BE2C (cell line): ENCODE results near the gene IFNA8. TPM values are rescaled to one million over a fixed set of nuclear protein-coding genes. Genes with fewer than 3 reads are reported as not detected.
"Not testable (repeated sequence)": the region's sequence is repeated elsewhere in the genome, so short reads cannot be mapped to it uniquely, and the experiment has no call there.

Experiments used
- DNase-seq: peaks from one replicate; pipeline ENCODE4 v3.0.0-alpha.2; 2020
- H3K27me3 ChIP-seq: fragments of 250-450 bp; sonication (Bioruptor Pico); 2 replicates; pipeline ENCODE4 v1.5.1; 2020; ENCODE audit warnings: mild to moderate bottlenecking
- H3K36me3 ChIP-seq: fragments of 250-450 bp; sonication (Bioruptor Pico); 2 replicates; pipeline ENCODE4 v1.5.1; 2020; ENCODE audit warnings: mild to moderate bottlenecking
- H3K4me1 ChIP-seq: fragments of 250-450 bp; sonication (Bioruptor Pico); 2 replicates; pipeline ENCODE4 v1.5.1; 2020
- H3K4me3 ChIP-seq: 2 replicates; pipeline ENCODE4 v1.5.1; 2011; ENCODE audit warnings: low read depth, low read length
- H3K9me3 ChIP-seq: fragments of 250-450 bp; sonication (Bioruptor Pico); 2 replicates; pipeline ENCODE4 v1.5.1; 2020
- polyA plus RNA-seq: library from polyadenylated mRNA; unstranded; fragments of >200 nt; gene quantifications from one replicate; pipeline ENCODE4 v1.2.1, GENCODE V29; 2012; ENCODE audit warnings: low read depth, missing spikeins; ENCODE audit not compliant: insufficient read length, insufficient read depth
- TF ChIP-seq, protein P1 (sequence below): IDR thresholded peaks from 2 replicates; pipeline ENCODE4 v1.5.1; 2012; ENCODE audit warnings: mild to moderate bottlenecking, low read depth, low read length

IFNA8 gene
- polyA plus RNA-seq, result not detected

- Histone ChIP-seq H3K4me3 (no peak within 1 kb of the TSS), H3K9me3 (no peaks in the 10 kb centered on the region), H3K27me3 (peaks cover 8% of the 10 kb centered on the region), H3K4me1 (no peaks in the 10 kb centered on the region), H3K36me3 (no peaks in the 10 kb centered on the region)
- TF ChIP-seq, protein P1, sequence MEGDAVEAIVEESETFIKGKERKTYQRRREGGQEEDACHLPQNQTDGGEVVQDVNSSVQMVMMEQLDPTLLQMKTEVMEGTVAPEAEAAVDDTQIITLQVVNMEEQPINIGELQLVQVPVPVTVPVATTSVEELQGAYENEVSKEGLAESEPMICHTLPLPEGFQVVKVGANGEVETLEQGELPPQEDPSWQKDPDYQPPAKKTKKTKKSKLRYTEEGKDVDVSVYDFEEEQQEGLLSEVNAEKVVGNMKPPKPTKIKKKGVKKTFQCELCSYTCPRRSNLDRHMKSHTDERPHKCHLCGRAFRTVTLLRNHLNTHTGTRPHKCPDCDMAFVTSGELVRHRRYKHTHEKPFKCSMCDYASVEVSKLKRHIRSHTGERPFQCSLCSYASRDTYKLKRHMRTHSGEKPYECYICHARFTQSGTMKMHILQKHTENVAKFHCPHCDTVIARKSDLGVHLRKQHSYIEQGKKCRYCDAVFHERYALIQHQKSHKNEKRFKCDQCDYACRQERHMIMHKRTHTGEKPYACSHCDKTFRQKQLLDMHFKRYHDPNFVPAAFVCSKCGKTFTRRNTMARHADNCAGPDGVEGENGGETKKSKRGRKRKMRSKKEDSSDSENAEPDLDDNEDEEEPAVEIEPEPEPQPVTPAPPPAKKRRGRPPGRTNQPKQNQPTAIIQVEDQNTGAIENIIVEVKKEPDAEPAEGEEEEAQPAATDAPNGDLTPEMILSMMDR, result no peak
- DNase-seq, result no peak
These were observed at the start of gene IFNA8 for GRCh38 chr9:21408817-21409216. TSS of gene IFNA8 (plus strand) at chr9:21409117. CDS start at chr9:21409177, 60 bp downstream.

DNA sequence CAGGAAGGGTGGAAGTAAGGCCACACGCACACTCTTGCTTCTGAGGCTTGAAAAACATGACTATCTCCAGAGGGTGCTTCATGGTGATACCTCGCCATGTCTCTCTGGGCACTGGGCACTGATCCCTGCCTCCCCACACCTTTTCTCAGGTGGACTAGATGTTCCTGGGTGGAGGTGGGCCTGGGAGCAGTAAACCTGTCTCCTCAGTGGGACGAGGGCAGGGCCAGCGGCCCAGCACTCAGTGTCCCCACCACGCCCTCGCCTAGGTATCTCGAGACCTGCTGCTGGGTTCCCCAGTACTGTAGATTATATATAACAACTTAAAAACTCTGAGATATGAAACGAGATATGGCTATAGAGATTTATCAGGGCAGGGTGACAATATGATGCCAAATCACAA is 46.6 kb upstream of the IFNA8 start:
- Histone ChIP-seq H3K4me1 (no peaks in the 10 kb centered on the region), H3K27me3 (peaks cover 14% of the 10 kb centered on the region), H3K9me3 (no peaks in the 10 kb centered on the region), H3K36me3 (no peaks in the 10 kb centered on the region), H3K4me3 (no peak overlapping the region)
- no peak for DNase-seq
- TF ChIP-seq, protein P1, result no peak

DNA sequence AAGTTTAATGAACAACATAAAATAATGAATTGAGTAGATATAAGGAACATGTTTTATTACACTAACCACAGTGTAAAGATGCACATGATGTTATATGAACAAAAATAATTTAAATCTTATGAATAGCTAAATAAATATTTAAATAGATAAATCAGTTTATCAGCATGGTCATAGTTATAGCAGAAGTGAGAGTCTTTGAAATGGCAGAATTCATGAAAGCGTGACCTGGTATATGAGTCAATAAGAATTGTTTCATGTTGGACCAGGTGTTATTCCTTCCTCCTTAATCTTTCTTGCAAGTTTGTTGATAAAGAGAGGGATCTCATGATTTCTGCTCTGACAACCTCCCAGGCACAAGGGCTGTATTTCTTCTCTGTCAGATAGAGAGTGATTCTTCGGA is 41.7 kb upstream of the IFNA8 start:
- not testable (repeated sequence) for DNase-seq, H3K9me3 ChIP-seq, H3K36me3 ChIP-seq, H3K4me1 ChIP-seq, H3K4me3 ChIP-seq
- H3K27me3 ChIP-seq, result peaks cover 13% of the 10 kb centered on the region

DNA sequence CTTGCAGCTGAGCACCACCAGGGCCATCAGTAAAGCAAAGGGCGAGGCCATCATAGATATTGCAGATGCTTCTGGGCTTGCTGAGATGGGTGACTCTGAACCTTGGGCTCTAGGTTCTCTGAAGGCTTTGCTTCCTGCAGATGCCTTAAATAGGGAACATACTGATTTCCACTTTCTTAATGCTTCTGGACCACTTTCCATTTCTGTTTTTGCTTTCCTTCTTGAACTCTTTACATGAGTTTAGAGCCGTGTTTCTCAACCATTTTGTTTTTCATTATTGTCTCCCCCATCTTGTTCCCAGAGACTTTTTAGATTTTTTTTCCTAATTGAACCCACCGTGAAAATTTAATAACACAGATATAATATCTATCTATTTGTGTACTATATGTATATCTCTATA is 41.0 kb upstream of the IFNA8 start, which contains the start of gene IFNA13:
IFNA13 (minus strand) TSS at position 101 of the 400 bp plus-strand sequence; CDS start at position 54, 47 bp downstream.
- Histone ChIP-seq H3K27me3 (peaks cover 13% of the 10 kb centered on the region), H3K36me3 (no peaks in the 10 kb centered on the region), H3K4me1 (no peaks in the 10 kb centered on the region), H3K9me3 (no peaks in the 10 kb centered on the region), H3K4me3 (no peak within 1 kb of the TSS)
- TF ChIP-seq, protein P1, result no peak
- no peak for DNase-seq

DNA sequence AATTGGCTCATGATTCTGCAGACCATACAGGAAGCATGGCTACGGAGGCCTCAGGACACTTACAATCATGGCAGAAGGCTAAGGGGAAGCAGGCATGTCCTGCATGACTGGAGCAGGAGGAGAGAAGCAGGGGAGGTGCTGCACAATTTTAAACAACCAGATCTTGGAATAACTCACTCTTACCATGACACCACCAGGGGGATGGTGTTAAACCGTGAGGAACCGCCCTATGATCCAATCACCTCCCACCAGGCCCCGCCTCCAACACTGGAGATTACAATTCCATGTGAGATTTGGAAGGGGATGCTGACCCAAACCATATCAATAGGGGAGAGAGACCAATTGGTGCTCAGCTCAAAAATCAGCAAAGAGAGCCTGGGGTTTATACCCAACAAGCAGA is 37.5 kb upstream of the IFNA8 start:
- not testable (repeated sequence) for H3K4me1 ChIP-seq, DNase-seq, H3K9me3 ChIP-seq, H3K36me3 ChIP-seq, H3K4me3 ChIP-seq
- peaks cover 10% of the 10 kb centered on the region for H3K27me3 ChIP-seq

GRCh38 chr9:21381448-21382339 is 27.2 kb upstream of the IFNA8 start:
- Histone ChIP-seq H3K27me3 (peaks cover 46% of the 10 kb centered on the region), H3K36me3 (no peaks in the 10 kb centered on the region), H3K9me3 (no peaks in the 10 kb centered on the region), H3K4me3 (no peak overlapping the region), H3K4me1 (no peaks in the 10 kb centered on the region)
- no peak for DNase-seq
- TF ChIP-seq, protein P1, result no peak

- Histone ChIP-seq H3K36me3 (no peaks in the 10 kb centered on the region), H3K9me3 (no peaks in the 10 kb centered on the region), H3K4me1 (no peaks in the 10 kb centered on the region), H3K27me3 (peaks cover 44% of the 10 kb centered on the region), H3K4me3 (no peak overlapping the region)
- TF ChIP-seq, protein P1, result no peak
- no peak for DNase-seq
These were observed 25.3 kb upstream of the IFNA8 start for GRCh38 chr9:21383627-21384026.
